NAMALWA (cell line): Measurements from ENCODE around the gene ABHD8.

Experiments
- DNase-seq: peaks from one replicate; pipeline ENCODE4 v3.0.0-alpha.2; 2015; ENCODE audit warnings: low spot score

Gene ABHD8

DNA sequence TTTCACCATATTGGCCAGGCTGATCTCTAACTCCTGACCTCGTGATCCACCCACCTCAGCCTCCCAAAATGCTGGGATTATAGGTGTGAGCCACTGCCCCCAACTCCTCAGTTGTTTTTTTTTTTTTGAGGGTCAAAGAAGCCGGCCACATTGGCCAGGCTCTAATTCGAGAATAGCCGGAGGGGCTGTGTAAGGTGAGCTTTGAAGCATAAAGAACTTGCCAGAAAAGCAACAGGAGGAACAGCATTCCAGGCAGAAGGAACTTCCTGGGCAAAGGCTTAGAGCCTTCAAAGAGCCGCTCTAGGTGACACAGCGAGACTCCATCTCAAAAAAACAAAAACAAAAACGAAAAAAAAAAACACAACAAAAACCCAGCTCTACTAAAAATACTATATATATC lies 37.2 kb downstream of the ABHD8 start:
- DNase-seq, result no peak

DNA sequence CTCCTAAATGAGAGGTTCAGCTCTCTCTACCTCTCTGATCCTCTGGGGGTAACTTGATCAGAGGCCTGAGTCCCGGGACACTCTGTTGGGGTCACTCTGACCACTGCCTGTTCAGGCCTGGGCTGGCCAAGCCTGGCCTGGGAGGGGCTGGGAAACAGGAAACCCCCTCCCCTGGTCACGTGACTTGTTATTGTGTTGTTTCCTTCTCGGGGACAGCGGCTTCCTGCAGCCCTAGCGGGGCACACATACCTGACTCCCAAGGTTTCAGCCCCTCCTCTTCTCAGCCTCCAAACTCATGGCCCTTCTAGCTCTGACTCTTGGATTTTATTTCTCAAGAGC lies 38.6 kb downstream of the ABHD8 start, which contains the start of gene USHBP1:
USHBP1 (minus strand) TSS at position 105 of the 339 bp plus-strand sequence. CDS start 446 bp downstream, outside the sequence.
- DNase-seq, result no peak

- no peak for DNase-seq
These were observed 39.2 kb downstream of the ABHD8 start for GRCh38 chr19:17263712-17264640.

GRCh38 chr19:17262557-17262956 lies 40.7 kb downstream of the ABHD8 start:
- DNase-seq, result no peak

DNA sequence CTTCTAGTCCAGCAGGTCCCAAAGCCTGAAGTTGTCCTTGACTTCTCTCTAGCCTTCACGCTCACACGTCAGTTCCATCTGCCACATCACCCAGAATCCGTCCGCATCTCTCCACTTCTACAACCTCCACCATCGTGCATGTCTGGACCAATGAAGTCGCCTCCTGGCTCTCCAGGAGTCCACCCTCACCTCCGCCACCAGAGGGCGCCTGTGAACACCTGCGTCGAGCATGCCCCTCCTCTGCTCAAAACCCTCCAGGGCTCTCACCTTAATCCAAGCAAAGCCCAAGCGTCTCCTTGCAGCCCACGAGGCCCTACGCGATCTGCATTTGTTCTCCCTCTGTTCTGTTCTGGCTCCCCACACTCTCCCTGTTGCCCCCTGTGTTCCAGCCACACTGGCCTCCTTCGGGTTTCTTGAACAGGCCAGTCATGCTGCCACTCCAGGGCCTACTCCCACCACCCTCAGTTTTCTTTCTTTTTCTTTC lies 42.3 kb downstream of the ABHD8 start:
- DNase-seq, result peak; percentile 96

DNA sequence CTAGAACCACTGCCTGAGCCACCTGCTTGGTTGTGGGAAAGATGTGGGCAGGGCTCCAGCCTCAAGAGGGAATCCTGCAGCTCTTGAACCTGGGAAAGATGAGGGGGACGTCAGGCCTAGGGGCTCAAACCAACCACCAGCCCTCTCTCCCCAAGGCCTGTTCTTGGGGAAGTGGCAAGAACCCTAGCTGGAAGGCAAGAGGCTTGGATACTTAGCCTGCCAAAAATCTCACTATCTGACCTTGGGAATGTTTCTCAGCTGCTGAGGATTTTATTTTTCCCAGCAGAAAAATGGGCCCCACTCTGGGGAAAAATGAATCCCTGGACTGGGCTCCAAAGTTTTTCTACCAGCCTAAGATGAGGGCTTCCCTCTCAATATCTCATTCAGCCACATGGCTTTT lies 43.3 kb downstream of the ABHD8 start:
- no peak for DNase-seq

DNA sequence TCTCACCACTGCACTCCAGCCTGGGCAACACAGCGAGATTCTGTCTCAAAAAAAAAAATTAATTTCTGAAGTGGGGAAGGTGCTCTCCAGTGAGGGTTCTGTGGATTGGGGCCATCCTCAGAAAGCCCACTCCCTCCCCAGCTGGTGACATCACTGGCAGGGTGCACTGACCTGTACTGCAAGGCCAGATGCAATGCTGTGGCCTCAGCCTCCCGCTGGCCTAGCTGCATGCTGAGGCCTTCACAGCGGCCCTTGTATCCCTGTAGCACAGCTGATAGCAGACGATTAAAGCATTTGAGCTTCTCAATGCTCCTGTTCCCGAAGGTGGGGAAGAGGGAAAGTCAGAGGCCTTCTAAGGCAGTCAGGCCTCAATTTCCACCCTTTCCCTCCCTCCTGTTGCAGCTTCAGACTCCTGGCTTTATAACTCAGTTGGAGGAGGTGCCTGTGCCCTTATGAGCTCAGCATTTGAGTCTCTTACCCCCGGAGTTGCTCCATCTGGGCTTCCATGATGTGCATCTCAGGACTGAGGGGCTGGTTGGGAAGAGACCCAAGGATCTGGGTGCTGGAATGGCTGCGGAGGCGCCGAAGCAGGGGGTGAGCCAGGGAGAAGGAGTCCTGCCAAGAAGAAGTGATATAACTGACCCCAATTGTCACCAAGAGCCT lies 44.0 kb downstream of the ABHD8 start:
- DNase-seq, result no peak

GRCh38 chr19:17256130-17256529 lies 47.1 kb downstream of the ABHD8 start:
- no peak for DNase-seq

GRCh38 chr19:17255150-17255621 lies 48.0 kb downstream of the ABHD8 start:
- no peak for DNase-seq

- DNase-seq, result no peak
These were observed 48.6 kb downstream of the ABHD8 start for GRCh38 chr19:17254636-17255035.

DNA sequence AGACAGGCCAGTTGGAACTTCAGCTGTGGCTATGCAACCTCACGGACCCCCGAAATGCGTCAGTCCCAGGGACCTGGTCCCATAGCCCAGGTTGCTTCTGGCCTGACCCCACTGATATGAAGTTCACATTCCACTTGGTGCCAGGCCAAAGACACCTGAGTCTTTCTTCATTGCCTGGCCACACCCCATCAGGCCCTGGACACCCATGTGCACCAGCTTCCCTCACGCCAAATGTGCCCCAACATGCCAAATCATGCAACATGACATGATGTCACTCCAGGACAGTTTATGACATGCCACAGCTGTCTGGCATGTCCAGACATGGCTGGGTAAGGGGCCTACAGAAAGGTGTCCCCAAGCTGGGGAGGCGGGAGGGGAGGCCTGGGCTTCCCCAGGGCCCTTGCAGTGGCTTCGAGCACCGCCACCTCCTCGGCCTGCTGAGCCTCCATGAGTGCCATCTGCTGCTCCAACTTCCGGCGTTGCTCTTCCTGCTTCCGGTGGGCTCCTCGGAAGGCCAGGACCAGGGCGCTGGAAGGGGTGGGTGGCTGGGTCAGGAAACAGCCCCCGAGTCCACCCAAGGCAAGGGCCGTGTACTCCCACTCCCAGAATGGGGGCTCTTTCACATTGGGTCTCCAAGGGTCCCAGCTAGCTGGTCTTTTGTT lies 53.2 kb downstream of the ABHD8 start:
- no peak for DNase-seq

GRCh38 chr19:17248011-17248776 lies 55.0 kb downstream of the ABHD8 start:
- no peak for DNase-seq

DNA sequence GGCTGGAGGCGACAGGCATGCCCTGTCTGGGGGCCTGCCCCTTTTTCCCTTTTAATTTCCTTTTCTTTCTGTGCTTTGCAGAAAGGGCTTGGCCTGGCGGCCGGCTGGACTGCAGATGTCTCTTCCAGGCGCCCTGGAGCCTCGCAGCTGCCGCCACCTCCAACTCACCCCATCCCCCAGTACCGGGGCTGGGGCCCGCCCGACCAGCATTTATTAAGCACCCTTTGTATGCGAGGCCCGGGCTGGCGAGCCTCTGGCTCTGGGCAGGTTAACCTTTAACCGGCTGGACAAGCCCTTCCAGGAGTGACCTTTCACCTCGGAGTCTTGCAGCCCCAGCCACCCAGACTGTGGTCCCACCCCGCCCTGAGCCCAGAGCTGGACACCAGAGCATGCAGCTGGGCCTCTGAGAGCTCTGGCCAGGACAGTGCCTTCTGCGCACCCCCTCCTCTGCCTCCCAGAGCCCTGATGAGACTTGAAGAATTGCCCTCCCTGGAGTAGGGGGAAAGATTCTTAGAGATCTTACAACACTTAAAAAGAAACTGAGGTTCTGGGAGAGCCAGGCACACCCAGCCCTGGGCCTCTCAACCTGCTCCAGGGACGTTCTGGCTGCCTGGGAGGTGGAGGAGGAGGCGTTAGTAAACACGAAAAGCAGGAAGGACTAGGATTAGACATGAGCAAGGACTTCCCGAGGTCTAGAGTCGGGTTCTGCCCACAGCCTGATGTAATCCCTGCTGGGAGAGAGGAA lies 56.4 kb downstream of the ABHD8 start:
- DNase-seq, result no peak

DNA sequence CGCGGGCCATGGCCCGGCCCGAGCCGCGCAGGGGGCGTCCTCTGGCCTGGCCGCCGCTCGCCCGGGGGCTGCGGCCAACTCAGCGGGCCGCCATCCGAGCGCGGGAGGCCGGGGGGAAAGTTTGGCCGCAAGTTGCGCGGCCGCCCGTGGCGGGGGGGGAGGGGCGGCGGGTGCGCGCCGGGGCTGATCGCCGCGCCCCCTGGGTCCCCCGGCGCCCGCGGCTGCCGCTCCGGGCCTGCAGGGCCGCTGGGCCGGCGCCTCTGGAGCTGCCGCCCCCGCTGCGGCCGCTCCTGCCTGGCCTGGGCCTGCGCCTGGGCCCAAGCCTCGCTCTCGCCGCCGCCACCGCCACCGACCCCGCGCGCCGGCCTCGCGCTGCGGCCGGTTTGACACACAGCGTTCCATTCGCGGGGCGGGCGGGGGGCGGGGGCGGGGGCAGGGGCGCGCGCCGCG lies 57.7 kb downstream of the ABHD8 start, which contains the start of gene NR2F6:
NR2F6 (minus strand) TSS at position 385 of the 450 bp plus-strand sequence. CDS start 699 bp downstream, outside the sequence.
- DNase-seq, result no peak

DNA sequence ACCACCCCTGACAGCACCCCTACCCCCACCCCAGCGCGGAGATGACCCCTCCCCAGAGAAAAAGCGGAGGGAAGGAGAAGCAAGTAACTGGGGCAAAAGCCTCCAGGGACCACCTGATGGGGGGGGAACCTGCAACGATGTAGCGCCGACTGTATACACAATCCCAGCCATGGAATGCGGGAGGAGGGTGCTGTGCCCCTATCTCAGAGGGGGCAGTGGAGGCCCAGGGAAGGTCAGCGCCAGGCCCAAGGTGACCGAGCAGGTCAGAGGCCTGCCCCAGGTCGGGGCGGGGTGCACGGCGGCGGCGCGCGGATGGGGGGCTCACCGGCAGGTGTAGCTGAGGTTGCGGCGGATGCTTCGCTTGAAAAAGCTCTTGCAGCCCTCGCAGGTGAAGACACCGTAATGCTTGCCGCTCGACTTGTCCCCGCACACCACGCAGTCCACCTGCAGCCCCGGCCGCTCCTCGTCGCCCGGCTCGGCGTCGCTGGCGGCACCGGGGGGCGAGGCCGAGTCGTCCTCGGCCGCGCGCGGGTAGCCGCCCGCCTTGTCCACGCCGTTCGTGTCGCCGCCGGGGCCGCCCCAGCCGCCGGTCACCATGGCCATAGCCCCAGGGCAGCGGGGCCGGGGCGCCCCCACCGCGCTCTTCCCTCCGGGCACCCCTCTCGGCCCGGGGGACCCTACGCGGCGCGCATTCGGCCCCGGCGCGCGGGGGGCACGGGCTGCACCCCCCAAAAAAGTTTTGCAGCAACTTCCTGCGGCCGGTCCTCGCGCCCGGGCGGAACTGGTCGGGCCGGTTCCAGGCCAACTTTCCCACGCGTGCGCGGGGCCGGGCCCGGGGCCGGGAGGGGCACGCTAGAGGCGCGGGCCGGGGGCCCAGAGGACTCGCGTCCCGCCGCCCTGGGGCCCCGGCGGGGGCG lies 58.3 kb downstream of the ABHD8 start:
- no peak for DNase-seq

DNA sequence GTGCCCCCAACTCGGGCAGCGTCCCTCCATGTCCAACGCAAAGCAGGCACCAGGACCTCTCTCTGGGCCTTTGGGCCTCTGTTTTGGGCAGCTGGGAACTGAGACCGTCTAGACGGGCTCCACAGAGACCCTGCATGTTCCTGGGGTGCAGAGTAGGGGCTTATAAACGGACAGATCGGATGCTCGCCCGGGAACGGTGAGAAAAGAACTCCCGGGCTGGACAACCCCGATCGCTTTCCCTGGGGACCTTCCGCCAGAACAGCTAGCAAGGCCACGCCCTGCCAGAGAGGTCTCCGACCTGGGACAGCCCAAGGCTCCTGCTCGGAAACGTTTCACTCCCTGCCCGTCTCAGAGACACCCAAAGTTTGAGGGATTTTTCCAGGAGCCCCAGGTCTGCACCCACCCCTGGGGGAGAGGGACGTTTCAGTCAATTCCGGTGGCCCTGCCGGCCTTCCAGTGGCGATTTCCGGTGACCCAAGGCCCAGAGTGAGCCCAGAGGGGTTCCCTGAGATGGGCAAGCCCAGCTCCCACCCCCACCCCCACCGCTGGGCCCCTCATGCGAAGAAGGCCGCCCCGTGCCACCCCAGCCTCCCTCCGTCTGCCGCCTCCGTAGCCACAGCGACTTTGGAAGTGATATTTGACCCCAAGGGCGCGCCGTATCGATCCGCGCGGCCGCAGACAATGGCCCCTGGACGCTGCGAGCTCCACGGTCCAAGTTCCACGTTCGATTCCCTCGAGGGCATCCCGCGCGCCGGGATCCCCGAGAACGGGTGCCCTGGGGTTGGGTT lies 59.2 kb downstream of the ABHD8 start:
- DNase-seq, result no peak

- no peak for DNase-seq
These were observed 59.9 kb downstream of the ABHD8 start for GRCh38 chr19:17243211-17243829.

DNA sequence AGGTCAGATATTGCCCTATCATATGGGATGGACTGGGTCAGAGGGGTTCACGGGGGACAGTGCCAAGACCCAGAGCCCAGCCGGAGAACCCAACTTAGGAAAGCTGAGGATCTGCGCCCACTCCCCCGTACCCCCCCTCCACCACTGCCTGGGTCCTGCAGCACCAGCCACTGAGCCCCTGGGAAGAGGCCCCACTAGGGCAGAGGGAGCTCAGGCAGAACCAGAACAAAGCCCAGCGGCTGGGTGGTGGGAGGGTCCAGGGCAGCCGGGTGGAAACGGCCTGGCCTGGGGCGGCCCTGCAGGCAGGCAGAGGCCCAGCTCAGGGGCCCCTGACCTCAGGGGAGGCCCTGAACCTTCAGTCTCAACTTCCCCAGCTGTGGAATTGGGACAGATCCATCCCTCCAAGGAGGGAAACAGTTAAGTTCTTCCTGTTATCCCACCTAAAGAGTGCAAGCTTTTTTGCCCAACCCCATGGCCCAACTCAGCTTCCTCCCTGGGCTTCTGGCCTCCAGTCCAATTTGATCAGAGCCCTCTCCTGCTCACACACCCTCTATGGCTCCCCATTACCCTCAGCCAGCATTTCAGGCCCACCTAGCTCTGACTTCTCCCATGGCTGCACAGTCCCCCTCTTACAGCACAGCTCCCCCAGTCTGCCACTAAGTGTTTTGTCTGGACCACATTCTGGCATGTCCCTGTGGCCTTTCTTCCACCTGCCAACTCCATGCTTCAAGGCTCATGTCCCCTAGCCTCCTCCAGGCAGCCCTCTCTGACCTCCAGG lies 60.6 kb downstream of the ABHD8 start:
- DNase-seq, result no peak
